Activated T-helper 9 cell treated with anti-CD3 and anti-CD28 coated beads, Interleukin-2, amount 50 U/mL, for 16 hours (primary cell): ENCODE measurements around the gene ZRANB2.

Experiments used
- DNase-seq: peaks from one replicate; pipeline ENCODE4 v3.0.0-alpha.2; 2020; ENCODE audit warnings: low read depth

The ZRANB2 gene, protein sequence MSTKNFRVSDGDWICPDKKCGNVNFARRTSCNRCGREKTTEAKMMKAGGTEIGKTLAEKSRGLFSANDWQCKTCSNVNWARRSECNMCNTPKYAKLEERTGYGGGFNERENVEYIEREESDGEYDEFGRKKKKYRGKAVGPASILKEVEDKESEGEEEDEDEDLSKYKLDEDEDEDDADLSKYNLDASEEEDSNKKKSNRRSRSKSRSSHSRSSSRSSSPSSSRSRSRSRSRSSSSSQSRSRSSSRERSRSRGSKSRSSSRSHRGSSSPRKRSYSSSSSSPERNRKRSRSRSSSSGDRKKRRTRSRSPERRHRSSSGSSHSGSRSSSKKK

DNA sequence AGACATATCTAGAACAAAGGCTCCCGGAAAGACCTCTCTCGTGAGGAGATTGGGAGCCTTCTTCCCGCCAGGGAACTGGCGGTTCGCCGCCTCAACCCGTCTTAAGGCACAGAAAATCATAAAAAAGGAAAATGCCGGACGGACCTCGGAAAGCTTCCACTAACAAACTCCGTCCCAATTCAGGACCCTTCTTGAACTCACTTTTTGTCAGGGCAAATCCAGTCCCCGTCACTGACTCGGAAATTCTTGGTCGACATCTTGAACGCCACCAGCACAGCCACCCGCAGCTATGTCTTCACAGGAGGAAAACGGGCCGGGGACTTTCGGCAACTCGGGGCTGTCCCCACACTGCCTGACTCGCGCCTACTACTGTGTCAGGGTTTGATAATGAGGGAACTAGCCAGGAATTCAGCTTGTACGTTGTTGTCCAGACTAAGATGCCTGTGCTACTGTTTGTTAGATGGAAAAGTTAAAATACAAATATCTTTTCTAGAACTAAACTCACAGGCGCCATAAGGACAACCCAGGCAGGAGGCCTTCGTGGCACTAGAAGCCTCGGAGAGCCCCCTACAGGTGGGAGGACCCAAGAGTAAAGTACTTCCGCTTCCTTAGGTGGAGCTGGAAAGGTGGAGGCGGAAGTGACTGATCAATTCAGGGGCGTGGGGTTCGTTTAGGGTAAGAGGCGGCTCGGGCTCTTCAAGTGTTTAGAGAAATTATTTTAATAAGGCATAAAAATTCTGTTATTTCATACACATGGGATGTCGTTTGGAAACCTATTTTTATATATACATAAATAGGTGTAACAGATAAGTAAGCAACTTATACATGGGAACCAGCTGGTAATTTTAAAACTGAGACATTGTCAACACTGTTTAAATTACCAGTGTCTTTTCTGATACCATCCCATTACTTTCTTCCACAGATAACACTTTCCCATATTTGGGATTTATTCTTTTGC is at the start of gene ZRANB2:
Gene ZRANB2 (minus strand): TSS at position 297 of the 958 bp plus-strand sequence. CDS start 40 bp downstream, at position 257.
- DNase-seq = peak; percentile 82

DNA sequence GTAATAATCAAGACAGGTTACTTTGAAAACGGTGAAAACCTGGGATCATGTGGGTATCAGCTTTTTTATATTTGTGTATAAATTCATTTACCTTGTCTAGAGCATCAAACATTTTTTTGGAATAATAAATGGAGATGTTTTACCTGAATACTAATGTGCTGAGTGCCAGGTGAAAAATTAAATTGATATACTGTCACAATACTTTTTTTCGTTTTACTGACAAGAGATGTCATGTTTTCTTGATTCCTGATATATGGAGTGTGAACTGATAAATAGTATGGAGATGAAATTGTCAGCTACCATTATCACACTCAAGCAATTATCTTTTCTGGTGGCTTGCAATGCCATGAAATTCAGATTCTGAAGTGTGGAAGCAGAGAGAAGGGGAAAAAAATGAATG is 47.2 kb upstream of the ZRANB2 start:
- DNase-seq = no peak

DNA sequence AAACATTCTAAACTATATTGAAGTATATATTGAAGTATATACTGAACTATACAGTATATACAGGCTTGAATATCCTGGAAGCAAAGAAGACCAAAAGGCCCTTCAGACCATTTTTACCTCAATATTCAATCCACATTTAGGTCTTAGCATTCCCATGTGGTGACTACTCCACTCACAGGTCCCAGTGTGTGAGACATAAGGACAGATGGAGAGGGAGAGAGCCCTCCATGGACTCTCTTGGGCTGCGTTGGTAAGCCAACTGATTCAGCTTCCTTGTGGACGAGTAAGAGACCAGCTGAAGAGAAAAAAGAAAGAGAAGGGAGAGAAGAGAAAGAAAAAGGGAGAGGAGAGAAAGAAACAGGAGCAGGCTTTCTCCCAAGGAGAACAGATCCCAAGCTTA is 37.3 kb upstream of the ZRANB2 start:
- no peak for DNase-seq

DNA sequence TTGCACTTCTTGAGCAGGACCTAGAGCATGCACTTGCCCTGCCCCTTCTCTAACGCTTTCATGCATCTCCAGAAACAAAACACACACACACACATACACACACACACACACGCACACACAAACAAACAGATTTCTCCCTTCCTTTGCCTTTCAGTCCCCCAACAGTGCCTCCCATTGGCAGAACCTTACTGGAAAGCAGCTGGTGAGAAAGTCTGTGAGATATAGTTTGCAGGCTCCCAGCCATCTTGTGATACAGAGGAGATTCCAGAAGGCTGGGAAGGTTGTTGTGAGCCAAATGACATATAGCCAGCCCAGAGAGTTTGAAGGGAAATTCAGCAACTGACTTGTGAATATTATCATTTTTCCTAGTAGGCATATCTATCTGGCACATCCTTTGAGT is 35.9 kb upstream of the ZRANB2 start:
- no peak for DNase-seq

DNA sequence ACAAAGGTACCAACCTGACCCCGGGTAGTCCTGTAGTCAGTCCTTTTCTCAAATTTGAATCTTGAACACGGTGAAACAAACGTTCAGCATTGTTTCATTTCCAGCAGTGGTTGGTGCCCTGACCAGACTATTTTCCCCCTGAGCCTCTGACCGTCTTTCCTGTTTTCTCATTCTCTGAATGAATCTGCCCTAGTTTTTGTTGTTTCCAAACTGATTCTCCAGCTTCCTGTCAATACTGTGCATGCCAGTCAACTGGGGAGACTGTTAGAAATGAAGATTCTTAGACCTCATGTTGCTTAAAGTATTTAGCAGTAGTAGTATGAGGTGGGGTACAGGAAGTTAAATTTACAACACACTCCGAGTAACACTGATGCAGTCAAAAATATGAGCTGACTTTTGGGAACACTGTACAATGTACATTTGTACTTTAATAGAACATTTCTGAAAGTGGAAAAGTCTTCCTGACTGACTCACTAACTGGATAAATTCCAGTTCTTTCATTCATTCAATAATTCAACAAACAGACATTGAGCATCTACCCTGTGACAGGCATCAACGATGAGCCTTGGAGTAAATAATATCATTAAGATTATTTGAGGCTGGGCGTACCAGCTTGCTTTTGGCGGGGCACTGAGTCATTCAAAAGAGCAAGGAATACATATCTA is 26.0 kb upstream of the ZRANB2 start:
- no peak for DNase-seq

DNA sequence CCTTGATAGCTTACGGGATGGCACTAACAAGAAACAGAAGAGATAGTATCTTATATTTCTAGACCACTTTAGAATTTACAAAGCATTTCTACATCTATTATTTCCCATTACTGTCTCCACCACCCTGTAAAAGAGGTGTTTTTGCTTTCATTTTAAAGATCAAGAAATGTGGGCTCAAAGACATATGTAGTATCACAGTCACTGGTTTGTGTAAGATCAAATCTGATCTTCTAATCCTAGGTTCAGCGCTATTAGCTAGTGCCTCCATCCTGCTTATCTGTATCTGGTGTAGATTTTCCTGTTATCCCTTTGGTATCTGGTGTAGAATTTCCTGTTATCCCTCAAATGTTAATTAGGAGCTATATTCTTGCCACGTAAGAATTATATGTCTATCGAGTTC is 23.6 kb upstream of the ZRANB2 start:
- DNase-seq = no peak

DNA sequence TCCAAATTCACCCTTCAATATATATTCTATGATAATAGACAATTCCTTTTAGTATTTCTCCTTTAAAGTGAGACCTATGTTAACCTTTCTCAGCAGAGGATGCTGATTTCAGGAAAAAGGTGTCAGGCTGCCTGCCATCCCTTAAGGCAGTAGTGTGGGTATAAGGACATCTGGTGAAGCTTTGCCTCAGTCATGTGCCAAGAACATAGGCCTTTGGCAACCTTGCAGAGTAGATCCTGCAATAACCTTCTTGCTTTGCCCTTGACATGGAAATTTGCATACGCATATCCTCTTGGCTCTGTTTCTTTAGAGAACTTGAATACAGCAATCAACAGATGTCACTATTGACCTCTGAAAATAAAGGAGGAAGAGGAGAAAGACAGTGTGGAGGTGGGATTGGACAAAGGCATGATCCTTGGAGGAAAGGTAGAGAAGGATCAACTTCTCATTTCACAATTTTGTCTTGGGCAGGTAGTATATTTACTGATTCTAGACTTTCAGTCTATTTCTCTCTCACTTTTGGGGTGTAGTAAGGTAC is 21.1 kb upstream of the ZRANB2 start:
- no peak for DNase-seq

DNA sequence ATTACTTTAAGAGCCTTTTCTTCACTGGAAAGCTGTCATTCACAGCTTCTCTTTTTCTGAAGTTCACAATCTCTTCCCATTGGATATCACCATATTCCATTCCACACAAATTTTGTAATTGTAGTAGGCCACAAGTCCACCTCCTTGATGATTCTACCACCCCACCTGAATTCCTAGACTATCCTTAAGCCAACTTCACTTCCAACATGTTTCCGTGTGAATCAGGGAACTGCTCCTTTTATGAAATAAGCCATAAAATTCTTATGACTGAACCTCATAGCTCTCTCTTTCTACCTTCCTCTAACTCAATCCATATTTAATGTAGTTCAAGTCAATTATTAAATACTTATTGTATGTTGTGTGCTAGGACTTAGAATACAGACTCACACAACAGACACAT is 16.6 kb upstream of the ZRANB2 start:
- DNase-seq = no peak

DNA sequence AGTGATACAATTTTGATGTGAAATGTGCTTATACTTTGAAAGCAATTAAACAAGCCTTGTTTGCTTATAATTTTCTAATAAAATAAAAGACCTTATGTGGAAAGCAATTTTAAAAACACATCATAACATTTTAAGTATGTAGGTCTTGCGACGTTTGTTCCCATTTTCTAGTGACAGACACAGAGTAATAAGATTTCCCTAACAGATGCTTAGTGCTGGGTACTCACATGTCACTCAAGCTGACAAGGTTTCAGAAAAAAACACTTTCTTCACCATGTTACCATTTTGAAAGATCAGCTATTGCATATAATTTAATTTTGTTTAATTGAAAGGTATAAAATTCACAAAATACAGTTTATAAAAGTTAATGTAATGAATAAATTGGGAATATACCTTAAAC is 14.1 kb upstream of the ZRANB2 start:
- no peak for DNase-seq

DNA sequence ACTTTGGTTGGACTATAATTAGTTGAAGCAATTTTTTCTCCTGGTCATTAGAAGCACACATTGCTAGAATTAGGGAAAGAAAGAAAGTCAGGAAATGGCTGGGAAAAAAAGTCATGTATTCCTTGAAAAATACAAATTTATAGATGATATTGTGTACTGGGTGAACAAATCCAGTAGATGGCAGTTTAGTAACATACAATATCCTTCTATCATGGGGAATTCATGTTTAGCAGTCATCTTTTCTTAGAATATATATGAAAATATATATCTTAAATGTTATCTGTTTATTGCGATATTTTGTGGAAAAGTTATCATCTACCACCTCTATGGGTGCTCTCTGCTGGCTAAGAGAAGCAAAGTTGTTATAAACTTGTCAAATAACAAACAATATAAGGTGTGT is 13.1 kb upstream of the ZRANB2 start:
- no peak for DNase-seq

DNA sequence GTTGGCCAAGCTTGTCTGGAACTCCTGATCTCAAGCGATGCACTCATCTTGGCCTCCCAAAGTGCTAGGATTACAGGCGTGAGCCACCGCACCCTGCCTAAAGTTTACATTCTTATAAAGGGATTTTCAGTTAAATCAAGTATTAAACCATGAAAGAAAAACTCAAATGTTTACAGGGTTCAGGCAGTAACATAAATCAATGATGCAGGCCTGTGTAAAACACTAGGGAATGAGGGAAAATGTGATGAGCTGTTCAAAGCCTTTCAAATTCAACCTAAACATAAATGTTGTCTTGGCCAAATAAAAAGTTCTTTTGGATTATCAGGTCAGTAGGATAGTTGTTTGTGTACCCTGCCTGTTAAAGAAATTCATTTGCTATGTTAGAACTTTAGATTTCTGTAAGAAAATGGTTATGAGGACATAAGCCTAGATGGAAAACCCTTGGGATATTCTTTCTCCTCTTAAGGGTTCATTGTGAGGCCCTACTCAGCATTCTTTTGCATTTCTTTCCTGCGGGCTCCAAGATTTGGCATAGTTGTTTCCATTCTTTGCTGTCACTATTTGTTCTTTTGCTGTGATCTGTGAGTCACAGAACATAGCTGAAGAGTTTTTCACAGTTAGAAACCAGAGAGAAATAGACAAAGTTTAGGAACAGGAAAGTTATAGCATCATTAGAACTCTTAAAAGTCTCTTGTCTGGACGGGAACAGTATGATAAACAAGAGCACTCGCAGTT is 8.9 kb upstream of the ZRANB2 start:
- no peak for DNase-seq

DNA sequence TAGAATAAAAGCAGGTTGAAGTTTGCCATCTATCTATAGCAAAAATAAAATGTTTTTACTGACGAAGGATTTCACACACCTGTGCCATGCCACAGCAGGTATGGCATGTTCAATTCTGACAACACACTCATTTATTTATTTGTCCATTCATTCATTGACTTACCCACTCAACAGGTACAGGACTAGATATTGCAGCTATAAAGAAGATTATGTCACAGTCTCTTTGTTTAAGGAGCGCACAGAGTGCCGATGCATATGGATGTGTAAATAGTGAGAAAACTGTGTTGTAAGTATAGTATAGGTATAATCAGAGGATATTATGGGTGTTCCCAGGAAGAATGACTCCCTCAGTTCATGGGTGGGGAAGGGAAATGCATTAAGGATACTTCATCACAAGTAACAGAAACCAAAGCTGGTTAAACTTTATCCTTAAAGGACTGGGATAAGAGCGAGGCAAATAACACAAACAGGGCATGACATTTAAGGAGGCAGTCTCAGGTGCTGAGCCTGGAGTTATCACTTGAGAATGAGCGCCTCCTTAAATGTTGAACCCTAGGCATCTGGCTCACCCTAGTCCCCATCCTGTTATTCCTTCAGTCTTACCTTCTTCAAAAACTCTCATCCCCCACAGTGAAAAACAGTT is 7.9 kb upstream of the ZRANB2 start:
- DNase-seq = no peak

DNA sequence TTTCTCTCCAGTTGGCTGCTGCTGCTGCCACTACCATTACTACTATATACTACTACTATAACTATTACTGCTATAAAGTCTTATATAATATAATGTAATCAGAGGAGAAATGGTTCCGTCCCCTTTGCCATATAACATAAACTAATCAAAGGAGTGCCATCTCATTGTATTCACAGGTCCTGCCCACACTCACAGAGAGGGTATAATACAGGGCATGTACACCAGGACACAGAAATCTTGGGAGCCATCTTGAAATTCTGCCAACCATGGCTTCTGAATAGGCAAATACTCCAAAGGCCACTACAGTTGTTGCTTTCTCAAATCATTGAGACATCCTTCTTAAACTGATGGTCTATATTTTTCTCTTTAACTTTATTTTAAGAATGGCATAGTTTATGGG is 6.9 kb upstream of the ZRANB2 start:
- no peak for DNase-seq

DNA sequence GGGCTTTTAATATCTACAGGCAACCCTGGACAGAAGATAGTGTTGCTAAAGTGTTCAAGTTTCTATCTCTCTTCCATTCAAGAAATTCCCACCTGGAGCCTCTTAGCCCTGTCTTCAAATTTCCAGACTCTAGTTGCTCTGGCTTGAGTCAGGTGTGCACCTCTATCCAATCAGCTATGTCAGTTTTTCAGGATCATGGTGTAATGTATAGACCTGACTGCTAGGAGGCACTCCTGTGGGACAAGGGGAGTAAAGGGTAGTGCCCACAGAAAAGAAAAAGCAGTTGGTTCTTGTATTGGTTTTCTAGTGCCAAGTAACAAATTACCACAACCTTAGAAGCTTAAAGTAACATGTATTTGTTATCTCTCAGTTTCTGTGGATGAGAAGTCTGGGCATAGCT is 6.2 kb upstream of the ZRANB2 start:
- DNase-seq = no peak

DNA sequence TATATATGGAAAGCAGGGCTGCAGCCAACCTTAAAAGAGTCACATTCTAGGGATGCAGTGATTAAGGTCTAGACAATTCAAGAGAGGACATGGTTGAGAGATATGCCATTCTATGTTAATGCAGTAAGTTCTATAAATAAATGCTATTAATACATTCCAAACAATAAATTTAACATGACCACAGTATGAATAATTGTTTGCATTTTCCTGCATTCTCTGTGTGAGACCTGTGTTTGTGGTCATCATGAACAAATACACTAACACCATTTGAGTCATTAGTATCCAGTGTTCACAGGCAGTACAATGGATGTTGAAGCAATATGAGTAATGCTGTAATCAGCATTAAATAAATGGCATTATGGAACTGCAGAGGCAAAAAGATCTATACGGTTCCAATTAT is 5.5 kb upstream of the ZRANB2 start:
- DNase-seq = no peak

DNA sequence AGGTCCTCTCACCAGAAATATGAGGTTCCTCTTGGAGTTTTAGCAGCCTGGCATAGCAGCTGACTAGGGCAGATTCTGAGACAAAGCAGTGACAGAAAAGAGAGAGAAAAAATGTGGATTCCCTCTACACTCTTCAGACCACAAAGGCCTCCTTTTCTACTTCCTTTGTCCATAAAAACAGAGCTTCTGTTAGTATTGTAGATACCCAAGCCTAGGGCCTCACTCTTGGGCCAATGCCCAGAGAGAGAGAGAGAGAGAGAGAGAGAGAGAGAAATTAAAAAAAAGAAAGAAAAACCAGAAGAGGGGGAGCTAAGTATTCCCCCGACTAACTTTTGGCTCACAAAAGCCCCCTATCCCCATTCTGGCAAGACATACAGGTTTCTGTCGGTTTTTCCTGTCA is 2.4 kb upstream of the ZRANB2 start:
- no peak for DNase-seq

DNA sequence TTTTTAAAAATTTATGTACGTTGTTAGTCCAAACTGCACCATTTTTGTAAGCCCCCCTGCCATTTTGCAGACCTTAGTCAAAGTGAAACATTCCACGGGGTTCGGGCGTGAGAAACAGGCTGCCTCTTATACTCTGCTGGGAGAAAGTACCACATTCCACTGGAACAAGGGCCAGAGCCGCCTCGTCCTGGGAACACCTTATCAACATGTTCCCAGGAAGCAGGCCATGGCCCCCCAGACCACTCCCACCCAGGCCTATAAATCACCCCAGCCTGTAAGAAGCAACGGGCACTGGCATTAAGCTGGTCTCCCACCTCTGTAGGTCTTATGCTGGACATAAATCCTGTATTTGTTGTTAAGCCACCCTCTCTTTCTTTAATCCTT is 854 bp upstream of the ZRANB2 start:
- DNase-seq = no peak

DNA sequence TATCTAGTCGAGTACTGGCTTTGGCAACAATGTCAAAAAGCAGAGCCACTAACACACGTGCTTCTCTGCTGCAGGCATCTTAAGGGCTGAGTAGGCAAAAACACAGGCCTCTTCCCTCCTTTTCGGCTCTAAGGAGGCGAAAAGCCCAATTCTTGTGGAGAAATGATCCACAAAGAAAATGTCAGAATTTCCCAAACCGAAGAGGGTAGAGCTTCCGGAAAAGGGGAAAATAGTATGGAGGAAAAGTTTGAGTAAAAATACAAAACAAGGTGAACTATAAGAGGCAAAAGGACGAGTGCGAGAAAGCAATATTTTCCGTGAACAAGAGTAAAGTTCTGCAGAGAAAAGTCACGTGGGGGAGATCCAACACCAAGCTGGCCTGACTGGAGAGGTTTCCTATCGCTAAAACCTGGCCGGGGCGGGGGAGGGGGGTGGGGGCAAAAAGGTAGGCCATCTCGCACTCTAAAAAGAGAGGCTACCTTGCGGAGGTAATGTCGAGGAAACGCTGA is 551 bp downstream of the ZRANB2 start:
- no peak for DNase-seq

DNA sequence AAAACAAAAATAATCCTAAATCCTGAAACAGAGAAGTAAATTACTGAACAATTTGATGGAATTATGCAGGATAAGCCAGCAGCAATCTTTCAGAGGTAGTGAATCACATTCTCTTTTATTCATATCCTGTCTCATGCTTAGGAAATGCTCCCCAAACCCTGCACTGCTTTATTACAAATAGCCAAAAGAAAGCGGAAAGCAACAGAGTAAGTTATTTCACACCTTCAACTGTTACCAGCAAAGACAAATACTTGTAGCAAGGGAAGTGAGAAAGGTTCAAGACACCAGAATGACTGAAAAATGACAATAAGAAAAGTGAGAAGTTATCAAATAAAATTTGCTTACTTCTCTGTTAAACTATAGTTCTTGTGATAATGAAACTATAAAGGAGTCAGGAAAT is 6.2 kb downstream of the ZRANB2 start:
- no peak for DNase-seq

DNA sequence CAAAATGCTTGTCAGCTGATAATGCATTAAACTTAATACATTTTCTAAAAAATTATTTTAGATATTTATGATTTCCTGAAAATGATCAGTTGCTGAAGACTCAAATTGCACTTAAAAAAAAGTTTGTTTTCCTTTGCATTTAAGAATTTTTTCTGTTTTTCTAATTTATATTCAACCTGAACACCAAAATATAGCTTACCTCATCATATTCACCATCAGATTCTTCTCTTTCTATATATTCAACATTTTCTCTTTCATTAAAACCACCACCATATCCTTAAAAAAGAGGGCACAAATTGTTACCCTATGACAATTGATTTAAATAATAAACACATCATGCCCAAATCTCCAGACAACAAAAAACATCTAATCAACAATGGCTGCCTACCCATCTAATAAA is 8.6 kb downstream of the ZRANB2 start:
- no peak for DNase-seq

DNA sequence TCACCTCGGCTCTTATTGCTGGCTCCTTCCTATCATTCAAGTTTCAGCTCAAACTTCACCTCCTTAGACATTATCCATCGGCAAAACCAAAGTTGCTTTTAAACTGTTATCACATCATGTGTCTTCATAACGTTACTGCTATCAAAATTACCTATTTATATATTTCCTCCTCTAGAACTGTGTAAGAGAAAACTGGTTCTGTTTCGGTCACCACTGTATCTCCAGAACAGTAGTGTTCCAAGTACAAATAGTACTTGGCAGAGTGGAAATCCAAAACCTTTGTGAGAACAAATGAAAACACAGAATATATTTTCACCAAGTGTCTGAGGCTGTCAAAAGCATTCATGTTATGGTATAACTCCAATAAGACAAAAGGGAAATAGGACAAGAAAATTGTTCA is 9.1 kb downstream of the ZRANB2 start:
- DNase-seq = no peak
